Transverse colon (tissue), 4 donors: ENCODE measurements around the gene COL6A5. TPM values are rescaled to one million over a fixed set of nuclear protein-coding genes. Genes with fewer than 3 reads are reported as not detected.

ENCODE experiments used
- DNase-seq: peaks from one replicate; pipeline ENCODE4 v3.0.0-alpha.2; 2019
- H3K27ac ChIP-seq, 4 donors: fragments of 200-600 bp; sonication (generic); 2 replicates each; pipeline ENCODE4 v1.5.1; 2016 to 2018; ENCODE audit warnings: inconsistent platforms in 4 of 4
- H3K27me3 ChIP-seq: fragments of 200-600 bp; sonication (generic); 2 replicates; pipeline ENCODE4 v1.5.1; 2017; ENCODE audit warnings: inconsistent platforms
- H3K36me3 ChIP-seq, 4 donors: fragments of 200-600 bp; sonication (generic); 2 replicates each; pipeline ENCODE4 v1.5.1; 2017 to 2019; ENCODE audit warnings: inconsistent platforms in 4 of 4
- H3K4me1 ChIP-seq, 4 donors: fragments of 200-600 bp; sonication (generic); 2 replicates each; pipeline ENCODE4 v1.5.1; 2017 to 2020; ENCODE audit warnings: inconsistent platforms in 4 of 4
- H3K4me3 ChIP-seq, 4 donors: fragments of 200-600 bp; sonication (generic); 1 replicate in 1 of 4; 2 replicates in 3 of 4; pipeline versions ENCODE4 v1.5.1 to v1.6.1; 2017 to 2019; ENCODE audit warnings: inconsistent platforms in 4 of 4
- H3K9me3 ChIP-seq, 2 donors: fragments of 200-600 bp; sonication (generic); 2 replicates each; pipeline ENCODE4 v1.5.1; 2017 to 2019; ENCODE audit warnings: inconsistent platforms in 2 of 2
- EP300 ChIP-seq: sonication (generic); formaldehyde crosslinking; IDR thresholded peaks from one replicate; pipeline ENCODE4 v1.6.1; 2017; ENCODE audit warnings: antibody characterized with exemption, low read depth
- POLR2A ChIP-seq: fragments of 450-650 bp; IDR thresholded peaks from one replicate; pipeline ENCODE4 v1.6.1; 2016; ENCODE audit warnings: antibody characterized with exemption, mild to moderate bottlenecking, moderate library complexity
- POLR2AphosphoS5 ChIP-seq, 3 donors: sonication (generic); formaldehyde crosslinking; IDR thresholded peaks; one replicate each; pipeline ENCODE4 v1.6.1; 2016; ENCODE audit warnings: antibody characterized with exemption in 3 of 3
- WGBS, 2 donors: methylation state at CpG; one replicate each; pipeline ENCODE4 v1.1.5; 2018; ENCODE audit warnings: low coverage in 1 of 2; 5-methylcytosine and 5-hydroxymethylcytosine counted together
- in situ Hi-C, 4 donors: fragments of 200-750 bp; cut with MboI; loops; one replicate each; pipeline versions ENCODE4 v1.15.0 to v1.15.1; 2017; ENCODE audit warnings: low sequenced_read_pairs in 3 of 4, low pct_ligation_motif_present in 1 of 4, low pct_unique_long_range_greater_than_20kb in 1 of 4
- intact Hi-C: fragments of 100-400 bp; cut with DNase I; formaldehyde crosslinking; loops from one replicate; pipeline ENCODE4 v1.15.1; 2023; ENCODE audit warnings: low total_unique reads
- total RNA-seq, 4 donors: library from RNA; depleted of rRNA; stranded (reverse); fragments of >200 nt; gene quantifications; one replicate each; pipeline ENCODE4 v1.1.0, GENCODE V29; 2016
- TF ChIP-seq, protein P1 (sequence below), 5 experiments: fragments of 200-600 bp in 3 of 5; fragments of 450-650 bp in 2 of 5; sonication (generic) in 3 of 5; IDR thresholded peaks; 1 replicate in 2 of 5; 2 replicates in 3 of 5; pipeline ENCODE4 v1.5.1; 2016 to 2017; ENCODE audit warnings: antibody characterized with exemption in 5 of 5, inconsistent platforms in 3 of 5, mild to moderate bottlenecking in 2 of 5, moderate library complexity in 1 of 5

COL6A5 gene
- total RNA-seq, 4 donors from 2014 or later, result not detected

DNA sequence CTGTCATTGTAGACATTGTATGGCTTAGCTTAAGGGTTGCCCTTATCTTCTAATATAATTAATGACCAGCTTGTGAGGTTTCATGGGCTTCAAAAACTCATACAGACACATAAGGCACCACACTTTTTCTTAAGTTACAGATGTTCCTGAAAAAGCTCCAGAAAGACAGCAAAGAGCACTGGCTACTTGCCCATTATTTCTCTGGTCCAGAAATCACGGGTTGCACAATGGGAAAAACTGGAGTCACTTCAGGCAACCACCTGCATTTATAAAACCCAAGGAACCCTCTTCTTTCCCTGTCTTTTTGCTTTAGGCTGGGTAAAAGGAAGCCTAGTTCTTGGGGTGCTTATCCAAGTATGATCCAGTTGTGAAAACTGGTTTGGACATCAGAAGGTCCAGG, 169.2 kb downstream of the COL6A5 start:
- Histone ChIP-seq H3K27ac (no peak overlapping the region), H3K9me3 (no peaks in the 10 kb centered on the region), H3K4me1 (no peaks in the 10 kb centered on the region), H3K36me3 (no peaks in the 10 kb centered on the region), H3K4me3 (no peak overlapping the region), H3K27me3 (peaks cover 49% of the 10 kb centered on the region)
- in situ Hi-C loops, result no loop called here
- TF ChIP-seq EP300 (no peak), POLR2AphosphoS5 (IDR thresholded peaks at IDR 0.05) (no peak), POLR2A (no peak)
- TF ChIP-seq, protein P1, sequence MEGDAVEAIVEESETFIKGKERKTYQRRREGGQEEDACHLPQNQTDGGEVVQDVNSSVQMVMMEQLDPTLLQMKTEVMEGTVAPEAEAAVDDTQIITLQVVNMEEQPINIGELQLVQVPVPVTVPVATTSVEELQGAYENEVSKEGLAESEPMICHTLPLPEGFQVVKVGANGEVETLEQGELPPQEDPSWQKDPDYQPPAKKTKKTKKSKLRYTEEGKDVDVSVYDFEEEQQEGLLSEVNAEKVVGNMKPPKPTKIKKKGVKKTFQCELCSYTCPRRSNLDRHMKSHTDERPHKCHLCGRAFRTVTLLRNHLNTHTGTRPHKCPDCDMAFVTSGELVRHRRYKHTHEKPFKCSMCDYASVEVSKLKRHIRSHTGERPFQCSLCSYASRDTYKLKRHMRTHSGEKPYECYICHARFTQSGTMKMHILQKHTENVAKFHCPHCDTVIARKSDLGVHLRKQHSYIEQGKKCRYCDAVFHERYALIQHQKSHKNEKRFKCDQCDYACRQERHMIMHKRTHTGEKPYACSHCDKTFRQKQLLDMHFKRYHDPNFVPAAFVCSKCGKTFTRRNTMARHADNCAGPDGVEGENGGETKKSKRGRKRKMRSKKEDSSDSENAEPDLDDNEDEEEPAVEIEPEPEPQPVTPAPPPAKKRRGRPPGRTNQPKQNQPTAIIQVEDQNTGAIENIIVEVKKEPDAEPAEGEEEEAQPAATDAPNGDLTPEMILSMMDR (IDR thresholded peaks at IDR 0.05), result no peak
- DNase-seq, result no peak
- 38 to 43% methylated on average over 1 of the region's 1 CpG for WGBS, 2 donors
- intact Hi-C loops, result no loop called here

DNA sequence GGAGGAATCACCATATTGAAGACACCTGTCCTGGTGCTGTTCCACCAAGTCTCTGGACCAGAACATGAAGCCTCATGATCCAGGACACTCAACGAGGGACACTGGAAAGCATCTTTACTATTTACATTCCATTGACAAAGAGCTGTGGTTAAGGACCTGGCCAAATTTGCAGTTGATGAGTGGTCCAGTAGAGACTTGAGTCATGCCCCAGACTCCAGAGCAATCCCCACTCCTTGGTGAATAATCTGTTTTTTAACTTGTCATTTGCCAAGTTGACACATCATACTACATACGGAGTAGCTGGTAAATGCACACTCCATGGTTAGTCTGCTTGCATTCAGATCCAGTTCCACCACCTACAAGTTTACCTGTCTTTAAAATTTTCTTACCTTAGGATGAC, 170.3 kb downstream of the COL6A5 start:
- intact Hi-C loops (no loop called here), in situ Hi-C loops (no loop called here)
- TF ChIP-seq POLR2AphosphoS5 (IDR thresholded peaks at IDR 0.05), result no peak
- no peak for TF ChIP-seq EP300
- TF ChIP-seq, protein P1 (IDR thresholded peaks at IDR 0.05), result no peak
- no peak for TF ChIP-seq POLR2A

DNA sequence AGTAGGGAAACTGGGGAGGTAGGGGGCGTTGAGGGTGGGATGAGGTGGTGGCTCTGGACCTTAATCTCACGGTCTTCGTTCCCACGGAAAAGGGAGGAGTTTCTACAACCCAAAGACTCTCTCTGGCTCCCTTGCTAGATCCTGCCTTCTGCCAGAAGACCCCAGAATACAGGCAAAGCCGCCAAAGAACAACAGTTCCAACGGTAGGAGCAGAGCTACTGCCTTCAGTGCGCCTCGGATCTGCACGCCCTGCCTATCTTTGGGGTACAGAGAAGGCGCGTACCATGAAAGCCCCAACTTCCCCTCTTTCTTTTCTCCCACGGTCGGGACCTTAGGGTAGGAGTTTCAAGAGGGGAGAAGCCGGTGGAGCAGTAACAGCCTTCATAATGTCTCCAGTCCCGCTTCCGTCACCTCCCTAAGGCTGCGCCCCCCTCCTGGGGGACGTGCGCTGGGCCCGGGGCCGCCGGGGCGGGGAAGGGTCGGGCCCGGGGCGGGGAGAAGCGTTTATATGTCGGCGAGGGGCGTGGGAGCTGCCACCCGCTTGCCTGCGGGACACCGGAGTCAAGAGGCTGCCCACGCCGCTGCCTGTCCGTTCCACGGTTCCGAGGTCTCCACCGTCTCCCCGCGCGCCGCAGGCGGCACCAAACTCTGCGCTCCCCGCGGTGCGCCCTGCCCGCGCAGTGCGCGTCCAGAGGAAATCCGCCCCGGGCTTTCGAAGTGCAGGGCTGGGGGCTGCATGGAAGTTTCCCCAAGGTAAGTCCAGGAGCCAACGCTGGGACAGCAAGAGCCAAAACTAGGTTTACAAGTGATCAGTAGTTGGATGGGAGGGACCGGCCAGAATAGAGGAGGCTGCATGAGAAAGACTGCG, 171.4 kb downstream of the COL6A5 start, which contains the start of gene COL6A6:
COL6A6 (plus strand) TSS at position 533 of the 868 bp plus-strand sequence. CDS start 43,188 bp downstream, outside the sequence.
- WGBS, 2 donors, result 22 to 27% methylated on average over 6 to 56 of the region's 58 CpGs
- Histone ChIP-seq H3K9me3 (no peaks in the 10 kb centered on the region), H3K4me1 (no peaks in the 10 kb centered on the region), H3K27ac (no peak within 1 kb of the TSS), H3K27me3 (peaks cover 49% of the 10 kb centered on the region), H3K36me3 (no peaks in the 10 kb centered on the region), H3K4me3 (no peak within 1 kb of the TSS)
- in situ Hi-C loops, result no loop called here
- no peak for DNase-seq
- intact Hi-C loops, result no loop called here
- TF ChIP-seq, protein P1 (IDR thresholded peaks at IDR 0.05), result no peak
- no peak for TF ChIP-seq POLR2A
- no peak for TF ChIP-seq EP300
- no peak for TF ChIP-seq POLR2AphosphoS5 (IDR thresholded peaks at IDR 0.05)

More for the DNA sequence above, 170.3 kb downstream of the COL6A5 start:
- WGBS, 2 donors, result 73 to 79% methylated on average over 2 of the region's 2 CpGs
- no peaks in the 10 kb centered on the region for H3K36me3 ChIP-seq
- DNase-seq, result no peak
- no peaks in the 10 kb centered on the region for H3K4me1 ChIP-seq
- H3K4me3 ChIP-seq, result no peak overlapping the region
- peaks cover 49% of the 10 kb centered on the region for H3K27me3 ChIP-seq
- no peaks in the 10 kb centered on the region for H3K9me3 ChIP-seq
- no peak overlapping the region for H3K27ac ChIP-seq

DNA sequence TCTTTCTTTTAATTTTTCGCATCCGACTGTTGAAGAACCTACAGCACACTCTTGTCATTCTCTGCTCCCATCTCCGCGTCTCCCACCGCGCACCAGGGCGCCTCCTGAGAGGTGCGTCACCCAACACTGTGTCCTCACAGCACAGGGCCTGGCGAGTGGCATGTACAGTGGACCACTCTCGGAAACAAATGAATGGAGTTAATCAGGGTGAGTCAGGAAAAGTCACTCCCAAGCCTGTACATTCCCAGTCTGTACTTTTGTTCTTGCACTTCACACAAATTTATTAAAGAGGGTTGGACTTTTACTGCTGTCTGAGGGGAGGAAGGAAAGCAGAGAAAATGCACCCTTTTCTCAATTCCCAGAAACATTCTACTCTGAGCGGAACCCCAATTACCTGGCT, 172.1 kb downstream of the COL6A5 start:
- no peaks in the 10 kb centered on the region for H3K4me1 ChIP-seq
- TF ChIP-seq EP300 (no peak), POLR2A (no peak), POLR2AphosphoS5 (IDR thresholded peaks at IDR 0.05) (no peak)
- TF ChIP-seq, protein P1 (IDR thresholded peaks at IDR 0.05), result no peak
- no peak for DNase-seq
- H3K36me3 ChIP-seq, result no peaks in the 10 kb centered on the region
- H3K27ac ChIP-seq, result no peak overlapping the region
- intact Hi-C loops, result no loop called here
- no peaks in the 10 kb centered on the region for H3K9me3 ChIP-seq
- in situ Hi-C loops, result no loop called here
- no peak overlapping the region for H3K4me3 ChIP-seq
- WGBS, 2 donors, result 37 to 39% methylated on average over 3 to 11 of the region's 11 CpGs
- peaks cover 49% of the 10 kb centered on the region for H3K27me3 ChIP-seq
